ENCODE data around the gene SEL1L3. TPM values are rescaled to one million over a fixed set of nuclear protein-coding genes. Genes with fewer than 3 reads are reported as not detected.

Gene SEL1L3
- total RNA-seq = 94.4 and 151 TPM in 2 replicates

DNA sequence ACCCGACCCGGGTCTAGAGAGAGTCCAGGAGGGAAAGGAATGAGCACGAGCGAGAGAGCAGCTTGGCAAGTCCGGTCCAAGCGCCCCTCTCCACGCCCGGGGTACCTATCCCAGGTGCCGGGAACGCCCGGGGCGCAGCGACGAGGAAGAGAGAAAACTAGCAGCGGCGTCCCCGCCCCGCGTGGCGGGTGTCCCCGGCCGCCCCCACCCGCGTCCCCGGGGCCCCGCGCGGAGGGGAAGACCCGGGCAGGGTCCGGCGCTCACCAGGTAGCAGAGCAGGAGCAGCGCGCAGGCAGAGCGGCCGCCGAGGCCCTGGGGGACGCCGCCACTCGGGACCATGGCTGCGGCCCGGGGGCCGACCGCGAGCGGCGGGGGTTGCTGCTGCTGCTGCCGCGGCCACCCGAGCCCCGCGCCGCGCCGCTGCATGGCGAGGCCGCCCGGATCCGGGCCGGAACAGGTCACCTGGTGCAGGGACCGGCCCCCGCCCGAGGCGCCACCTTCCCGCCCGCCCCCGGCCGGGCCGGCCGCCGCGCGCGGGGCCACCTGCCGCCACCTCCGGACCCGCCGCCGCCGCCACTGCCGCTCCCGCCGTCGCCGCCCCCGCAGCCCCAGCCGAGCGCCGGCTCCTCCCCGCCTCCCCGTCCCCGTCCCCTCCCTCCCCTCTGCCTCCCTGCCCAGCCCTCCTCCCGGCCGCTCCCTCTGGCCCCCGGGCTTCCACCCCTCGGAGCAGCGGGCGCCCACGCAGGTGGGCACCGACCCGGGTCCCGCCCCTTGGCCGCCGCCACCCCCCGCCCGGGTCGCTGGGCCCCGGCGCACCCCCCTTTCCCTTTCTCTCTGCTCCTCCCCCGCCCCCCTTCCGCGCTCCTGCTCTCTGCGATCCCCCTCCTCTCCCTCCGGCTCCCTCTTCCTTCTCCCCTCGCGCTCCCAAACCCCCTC is at the start of gene SEL1L3:
SEL1L3 (minus strand) TSS at position 578 of the 936 bp plus-strand sequence; CDS start at position 426, 152 bp downstream.

Other genes starting within 250 kb of the SEL1L3 start
- gene SLC34A2, start 207.1 kb downstream of the SEL1L3 start, total RNA-seq = not detected in 2 replicates
- 37.0 and 63.6 TPM in 2 replicates for gene SMIM20, start 51.2 kb upstream of the SEL1L3 start, total RNA-seq

Measured in bronchial smooth muscle cell (primary cell).